Body of pancreas (tissue), 4 donors: Measurements from ENCODE around the gene FASTK. TPM values are rescaled to one million over a fixed set of nuclear protein-coding genes. Genes with fewer than 3 reads are reported as not detected.

ENCODE experiments used
- ATAC-seq: fragments of 150-250 bp; one replicate; pipeline ENCODE4 v1.9.1; 2016
- DNase-seq, 4 donors: peaks; one replicate each; pipeline ENCODE4 v3.0.0-alpha.2; 2019
- H3K27ac ChIP-seq, 4 donors: fragments of 200-600 bp; sonication (generic); 1 replicate in 3 of 4; 2 replicates in 1 of 4; pipeline versions ENCODE4 v1.5.1 to v1.6.1; 2016 to 2019; ENCODE audit warnings: mild to moderate bottlenecking in 1 of 4, mixed read lengths in 1 of 4, moderate library complexity in 1 of 4
- H3K27me3 ChIP-seq, 2 donors: fragments of 200-600 bp; sonication (generic); one replicate each; pipeline ENCODE4 v1.6.0; 2016; ENCODE audit warnings: mild to moderate bottlenecking in 1 of 2
- H3K36me3 ChIP-seq, 2 donors: fragments of 200-600 bp; sonication (generic); replicated peaks in 1 of 2; 2 replicates each; pipeline ENCODE4 v1.5.1; 2016; ENCODE audit warnings: low read depth in 2 of 2; ENCODE audit not compliant: insufficient read depth in 1 of 2
- H3K4me1 ChIP-seq: fragments of 200-600 bp; sonication (generic); one replicate; pipeline ENCODE4 v1.6.0; 2016
- H3K4me3 ChIP-seq, 2 donors: fragments of 200-600 bp; sonication (generic); 1 replicate in 1 of 2; 2 replicates in 1 of 2; pipeline ENCODE4 v1.5.1; 2016 to 2019
- H3K9me3 ChIP-seq, 3 donors: fragments of 200-600 bp; sonication (generic); 1 replicate in 2 of 3; 2 replicates in 1 of 3; pipeline ENCODE4 v1.5.1; 2016
- CTCF ChIP-seq, 7 experiments: fragments of 450-650 bp in 4 of 7; fragments of 200-600 bp in 3 of 7; sonication (generic) in 3 of 7; IDR thresholded peaks; one replicate each; pipeline ENCODE4 v1.5.1; 2016 to 2019; ENCODE audit warnings: antibody characterized with exemption in 7 of 7
- POLR2A ChIP-seq, 3 donors: fragments of 450-650 bp; IDR thresholded peaks; one replicate each; pipeline ENCODE4 v1.6.1; 2016; ENCODE audit warnings: antibody characterized with exemption in 3 of 3, mild to moderate bottlenecking in 2 of 3
- WGBS, 2 donors: methylation state at CpG; one replicate each; pipeline ENCODE4 v1.1.5; 2017; 5-methylcytosine and 5-hydroxymethylcytosine counted together
- intact Hi-C: fragments of 100-400 bp; cut with DNase I; formaldehyde crosslinking; loops from one replicate; pipeline ENCODE4 v1.15.1; 2023
- total RNA-seq, 2 donors: library from RNA; depleted of rRNA; stranded (reverse); fragments of >200 nt; gene quantifications; one replicate each; pipeline ENCODE4 v1.1.0, GENCODE V29; 2016

The FASTK gene
- total RNA-seq, 2 donors from 2014 or later = 60.7 to 201 TPM

DNA sequence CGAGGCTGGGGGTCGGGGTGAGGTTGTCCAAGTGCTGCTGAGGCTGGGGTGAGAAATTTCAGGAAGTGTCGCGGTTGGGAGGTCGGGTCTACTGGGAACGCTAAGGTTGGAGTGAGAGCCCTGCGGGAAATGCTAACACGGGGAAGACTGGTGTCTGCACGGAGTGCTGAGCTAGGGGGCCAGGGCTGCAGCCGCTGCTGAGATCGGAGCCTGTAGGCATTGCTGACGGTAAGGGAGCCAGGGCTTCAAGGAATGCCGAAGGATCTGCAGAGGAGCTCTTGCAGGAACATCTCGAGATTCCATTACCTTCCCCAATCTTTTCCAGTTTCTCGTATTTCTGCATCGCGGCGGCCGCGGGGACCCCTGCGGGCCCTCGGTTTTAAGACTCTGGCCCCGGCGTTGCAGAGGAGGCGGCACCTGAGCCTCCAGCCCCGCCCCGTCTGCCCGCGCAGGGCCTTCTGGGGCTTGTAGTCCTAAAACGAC, 23.1 kb downstream of the FASTK start, which contains the start of gene CDK5:
TSS of gene CDK5 (minus strand) at position 392 of the 483 bp plus-strand sequence. CDS start at position 343, 49 bp downstream.
- DNase-seq (peak in 1 of 4 donors; percentile 35), ATAC-seq (no peak)
- Histone ChIP-seq H3K27ac (peak within 1 kb of the TSS; percentile 92 to 98 (median 96)), H3K9me3 (no peaks in the 10 kb centered on the region), H3K36me3 (no peaks in the 10 kb centered on the region), H3K27me3 (no peaks in the 10 kb centered on the region), H3K4me3 (peak within 1 kb of the TSS; percentile 49 to 57), H3K4me1 (peaks cover 46% of the 10 kb centered on the region)
- TF ChIP-seq POLR2A (IDR thresholded peaks at IDR 0.05) = no peak
- TF ChIP-seq CTCF (IDR thresholded peaks at IDR 0.05) = no peak
- 1 to 3% methylated on average over 14 to 30 of the region's 30 CpGs for WGBS, 2 donors
- intact Hi-C loops = no loop called here

DNA sequence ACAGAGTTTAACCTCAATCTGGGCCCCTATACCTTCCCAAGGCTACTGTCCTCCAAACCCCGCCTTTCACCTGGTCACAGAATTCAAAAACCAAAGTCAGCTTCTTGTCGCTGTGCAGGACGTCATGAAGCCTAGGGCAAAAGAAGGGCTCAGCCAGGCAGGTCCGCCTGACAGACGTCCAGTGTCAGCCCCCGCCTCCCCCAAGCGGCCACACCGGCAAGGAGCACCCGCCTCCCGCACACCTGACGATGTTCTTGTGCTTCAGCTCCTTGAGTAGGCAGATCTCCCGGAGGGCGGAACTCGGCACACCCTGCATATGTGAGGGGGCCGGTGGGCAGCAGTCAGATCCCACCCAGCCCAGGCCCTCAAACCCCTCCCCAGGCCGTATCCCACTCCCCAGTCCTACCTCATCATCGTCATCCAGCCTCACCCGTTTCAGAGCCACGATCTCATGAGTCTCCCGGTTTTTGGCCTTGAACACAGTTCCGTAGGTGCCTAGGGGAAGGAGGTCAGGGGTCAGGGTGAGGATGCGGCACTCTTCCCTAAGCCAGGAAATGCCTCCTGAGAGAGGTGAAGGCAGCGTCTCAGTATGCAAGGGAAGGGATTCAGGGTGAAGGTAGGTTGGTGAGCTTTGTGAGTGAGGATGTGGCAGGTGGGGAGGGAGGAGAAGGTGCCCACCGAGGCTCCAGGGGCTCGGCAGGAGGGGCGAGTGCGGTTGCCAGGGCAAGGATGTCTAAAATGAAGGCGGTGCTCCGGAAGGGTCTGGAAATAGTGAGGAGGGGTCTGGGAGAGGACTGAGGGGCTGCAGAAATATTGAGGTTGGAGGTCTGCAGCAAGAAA, 23.7 kb downstream of the FASTK start:
- no peaks in the 10 kb centered on the region for H3K9me3 ChIP-seq
- 17 to 19% methylated on average over 25 to 29 of the region's 29 CpGs for WGBS, 2 donors
- peak overlapping the region; percentile 49 to 57 for H3K4me3 ChIP-seq
- intact Hi-C loops = no loop called here
- ATAC-seq (no peak), DNase-seq (peak in 3 of 4 donors; percentile 37 to 49 (median 46))
- TF ChIP-seq POLR2A (IDR thresholded peaks at IDR 0.05) (no peak), CTCF (IDR thresholded peaks at IDR 0.05) (peak in 1 of 7 experiments; percentile 11)
- no peak overlapping the region for H3K27ac ChIP-seq
- peaks cover 39% of the 10 kb centered on the region for H3K4me1 ChIP-seq
- H3K27me3 ChIP-seq = no peaks in the 10 kb centered on the region
- H3K36me3 ChIP-seq = no peaks in the 10 kb centered on the region

DNA sequence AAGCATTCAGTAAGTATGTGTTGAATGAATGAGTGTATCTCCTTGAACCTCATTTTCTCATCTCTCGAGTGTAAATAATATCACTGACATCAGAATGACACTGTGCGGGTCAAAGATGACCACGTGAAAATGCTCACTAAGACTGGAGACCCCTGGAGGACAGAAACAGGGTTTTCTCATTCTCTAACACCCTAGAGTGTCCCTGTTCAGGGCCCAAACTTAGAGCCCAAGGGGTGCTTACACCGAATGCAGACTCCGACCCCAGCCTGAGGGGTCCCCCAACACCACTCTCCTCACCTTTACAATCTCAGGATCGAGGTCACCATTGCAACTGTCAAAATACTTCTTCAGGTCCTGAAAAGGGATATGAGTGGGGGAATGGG, 24.3 kb downstream of the FASTK start:
- no peak overlapping the region for H3K27ac ChIP-seq
- no peak for DNase-seq
- no peaks in the 10 kb centered on the region for H3K36me3 ChIP-seq
- no peaks in the 10 kb centered on the region for H3K27me3 ChIP-seq
- H3K9me3 ChIP-seq = no peaks in the 10 kb centered on the region
- no peak for TF ChIP-seq POLR2A (IDR thresholded peaks at IDR 0.05)
- no peak for TF ChIP-seq CTCF (IDR thresholded peaks at IDR 0.05)
- no peak overlapping the region for H3K4me3 ChIP-seq
- peaks cover 33% of the 10 kb centered on the region for H3K4me1 ChIP-seq
- intact Hi-C loops = no loop called here
- WGBS, 2 donors = 78 to 87% methylated on average over 6 of the region's 6 CpGs
- no peak for ATAC-seq

GRCh38 chr7:151053751-151054150, 26.9 kb downstream of the FASTK start:
- no peak for TF ChIP-seq POLR2A (IDR thresholded peaks at IDR 0.05)
- TF ChIP-seq CTCF (IDR thresholded peaks at IDR 0.05) = no peak
- no peak for ATAC-seq

More at GRCh38 chr7:151053751-151054150, 26.9 kb downstream of the FASTK start:
- intact Hi-C loops = no loop called here
- H3K4me3 ChIP-seq = no peak overlapping the region
- no peaks in the 10 kb centered on the region for H3K36me3 ChIP-seq
- peaks cover 25% of the 10 kb centered on the region for H3K4me1 ChIP-seq
- 95% methylated on average over 8 of the region's 8 CpGs for WGBS, 2 donors
- no peak for DNase-seq
- no peaks in the 10 kb centered on the region for H3K9me3 ChIP-seq
- H3K27ac ChIP-seq = no peak overlapping the region
- no peaks in the 10 kb centered on the region for H3K27me3 ChIP-seq
